Endothelial cell of umbilical vein (primary cell): Measurements from ENCODE around the gene PUS3.

Source experiments
- EZH2 ChIP-seq: IDR thresholded peaks from 2 replicates; pipeline ENCODE4 v1.6.1; 2012; ENCODE audit warnings: borderline replicate concordance, low read depth, mild to moderate bottlenecking, moderate library complexity, low read length, inconsistent platforms; ENCODE audit not compliant: severe bottlenecking
- MYC ChIP-seq: IDR thresholded peaks from one replicate; pipeline ENCODE4 v1.6.1; 2011; ENCODE audit warnings: mild to moderate bottlenecking, low read depth, low read length
- POLR2A ChIP-seq: IDR thresholded peaks from 2 replicates; pipeline ENCODE4 v1.6.1; 2012; ENCODE audit warnings: low read depth, mild to moderate bottlenecking, control low read depth, low read length
- TF ChIP-seq, protein P1 (sequence below), 2 donors: IDR thresholded peaks; 1 replicate in 1 of 2; 2 replicates in 1 of 2; pipeline ENCODE4 v1.5.1; 2011; ENCODE audit warnings: low read length in 2 of 2, mild to moderate bottlenecking in 2 of 2, moderate library complexity in 2 of 2, control low read depth in 1 of 2, inconsistent platforms in 1 of 2, low read depth in 1 of 2; ENCODE audit not compliant: insufficient read depth in 1 of 2; ENCODE audit errors: extremely low read depth in 1 of 2

DNA sequence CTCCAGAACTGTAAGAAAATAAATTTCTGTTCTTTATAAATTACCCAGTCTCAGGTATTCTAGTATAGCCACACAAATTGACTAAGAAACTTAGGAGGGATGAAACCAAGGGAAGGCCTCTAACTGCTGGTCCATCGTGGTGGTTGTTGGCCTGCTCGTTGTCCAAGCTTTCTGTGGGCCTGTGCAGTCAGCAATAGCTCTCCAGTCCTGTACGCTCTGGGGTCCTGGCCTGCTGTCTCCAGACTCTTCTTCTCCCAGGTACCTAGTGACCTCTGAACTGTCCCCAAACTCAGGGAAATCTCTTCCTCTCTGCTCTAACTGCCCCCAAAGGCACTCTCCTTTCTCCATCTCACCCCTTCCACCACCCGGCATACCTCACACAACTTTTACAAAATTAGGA is 37.1 kb upstream of the PUS3 start:
- TF ChIP-seq MYC (no peak), POLR2A (no peak), EZH2 (no peak)
- TF ChIP-seq, protein P1, sequence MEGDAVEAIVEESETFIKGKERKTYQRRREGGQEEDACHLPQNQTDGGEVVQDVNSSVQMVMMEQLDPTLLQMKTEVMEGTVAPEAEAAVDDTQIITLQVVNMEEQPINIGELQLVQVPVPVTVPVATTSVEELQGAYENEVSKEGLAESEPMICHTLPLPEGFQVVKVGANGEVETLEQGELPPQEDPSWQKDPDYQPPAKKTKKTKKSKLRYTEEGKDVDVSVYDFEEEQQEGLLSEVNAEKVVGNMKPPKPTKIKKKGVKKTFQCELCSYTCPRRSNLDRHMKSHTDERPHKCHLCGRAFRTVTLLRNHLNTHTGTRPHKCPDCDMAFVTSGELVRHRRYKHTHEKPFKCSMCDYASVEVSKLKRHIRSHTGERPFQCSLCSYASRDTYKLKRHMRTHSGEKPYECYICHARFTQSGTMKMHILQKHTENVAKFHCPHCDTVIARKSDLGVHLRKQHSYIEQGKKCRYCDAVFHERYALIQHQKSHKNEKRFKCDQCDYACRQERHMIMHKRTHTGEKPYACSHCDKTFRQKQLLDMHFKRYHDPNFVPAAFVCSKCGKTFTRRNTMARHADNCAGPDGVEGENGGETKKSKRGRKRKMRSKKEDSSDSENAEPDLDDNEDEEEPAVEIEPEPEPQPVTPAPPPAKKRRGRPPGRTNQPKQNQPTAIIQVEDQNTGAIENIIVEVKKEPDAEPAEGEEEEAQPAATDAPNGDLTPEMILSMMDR (IDR thresholded peaks at IDR 0.05; ENCODE audit: extremely low read depth in 1 of 2, insufficient read depth in 1 of 2, low read depth in 1 of 2, low read length in 2 of 2) = no peak
